OCI-LY7 (cell line): Measurements from ENCODE around the gene SH3PXD2A. TPM values are rescaled to one million over a fixed set of nuclear protein-coding genes. Genes with fewer than 3 reads are reported as not detected.

ENCODE experiments used
- BruUV-seq: library from RNA; stranded (reverse); fragments of 400-500 nt; replicated peaks from 2 replicates; lab custom pipeline; 2021; lab: Mats Ljungman, UMichigan
- CTCF ChIA-PET: fragments of 300-600 bp; sonication (Branson Sonifier 250); formaldehyde crosslinking; loops from one replicate; lab custom pipeline; 2022; ENCODE audit warnings: antibody characterized with exemption; ENCODE audit not compliant: unreplicated experiment; lab: Charles Lee
- POLR2A ChIA-PET: fragments of 300-600 bp; sonication (Branson Sonifier 250); formaldehyde crosslinking; loops from one replicate; lab custom pipeline; 2022; ENCODE audit warnings: antibody characterized with exemption; lab: Charles Lee
- DNase-seq: peaks from one replicate; pipeline ENCODE4 v3.0.0-alpha.2; 2015; ENCODE audit warnings: low spot score
- H2AFZ ChIP-seq: fragments of 200-600 bp; sonication (generic), shearing (Covaris generic); 2 replicates; pipeline ENCODE4 v1.6.1; 2014; ENCODE audit warnings: mild to moderate bottlenecking, antibody characterized with exemption, low read length, moderate library complexity
- H3K27ac ChIP-seq: fragments of 200-600 bp; sonication (generic); 2 replicates; pipeline ENCODE4 v1.5.1; 2014; ENCODE audit warnings: mixed run types, low read depth, mild to moderate bottlenecking, moderate library complexity, low read length, inconsistent platforms; ENCODE audit not compliant: poor library complexity, severe bottlenecking
- H3K36me3 ChIP-seq: fragments of 200-600 bp; sonication (generic); 2 replicates; pipeline ENCODE4 v1.6.1; 2014; ENCODE audit warnings: mild to moderate bottlenecking, antibody characterized with exemption, low read length, moderate library complexity, mixed read lengths; ENCODE audit not compliant: insufficient read depth
- H3K4me1 ChIP-seq: fragments of 200-600 bp; sonication (generic); 2 replicates; pipeline ENCODE4 v1.5.1; 2014; ENCODE audit warnings: mild to moderate bottlenecking, low read length; ENCODE audit not compliant: insufficient read depth, poor library complexity, severe bottlenecking
- H3K4me2 ChIP-seq: fragments of 200-600 bp; sonication (generic); 2 replicates; pipeline ENCODE4 v1.6.1; 2014; ENCODE audit warnings: mild to moderate bottlenecking, low read length
- H3K4me3 ChIP-seq: fragments of 200-600 bp; sonication (generic); 2 replicates; pipeline ENCODE4 v1.5.1; 2014; ENCODE audit warnings: mild to moderate bottlenecking, low read depth, low read length; ENCODE audit not compliant: poor library complexity, severe bottlenecking
- H3K79me2 ChIP-seq: fragments of 200-600 bp; sonication (generic); 2 replicates; pipeline ENCODE4 v1.6.1; 2016; ENCODE audit warnings: low read depth, mild to moderate bottlenecking, low read length, moderate library complexity, mixed read lengths; ENCODE audit not compliant: insufficient read depth
- H3K9me2 ChIP-seq: fragments of 200-600 bp; sonication (generic); 2 replicates; pipeline ENCODE4 v1.6.1; 2016; ENCODE audit warnings: mild to moderate bottlenecking, low read length, mixed read lengths; ENCODE audit not compliant: insufficient read depth
- H3K9me3 ChIP-seq: fragments of 200-600 bp; sonication (generic); 2 replicates; pipeline ENCODE4 v1.6.1; 2014; ENCODE audit warnings: mild to moderate bottlenecking, mixed run types, low read length, mixed read lengths
- H4K20me1 ChIP-seq: fragments of 200-600 bp; sonication (generic); 2 replicates; pipeline ENCODE4 v1.6.1; 2014; ENCODE audit warnings: mild to moderate bottlenecking, antibody characterized with exemption, low read length, moderate library complexity, mixed read lengths; ENCODE audit not compliant: insufficient read depth
- EZH2phosphoT487 ChIP-seq: fragments of 200-600 bp; sonication (generic); IDR thresholded peaks from 2 replicates; pipeline ENCODE4 v1.6.1; 2018; ENCODE audit warnings: low read depth, borderline replicate concordance, mild to moderate bottlenecking, mixed run types, antibody characterized with exemption, low read length, moderate library complexity, mixed read lengths
- intact Hi-C: fragments of 100-400 bp; cut with micrococcal nuclease; formaldehyde crosslinking; loops from one replicate; pipeline ENCODE4 v1.10.0; 2022; ENCODE audit not compliant: unreplicated experiment
- total RNA-seq, 2 experiments: library from RNA; depleted of rRNA in 1 of 2; stranded (reverse); fragments of >200 nt in 1 of 2; shearing (Covaris generic) in 1 of 2; gene quantifications; 2 replicates each; pipeline ENCODE4 v1.2.3, GENCODE V29; 2014 to 2022
- TF ChIP-seq, protein P1 (sequence below): fragments of 200-600 bp; sonication (generic); conservative IDR thresholded peaks from 2 replicates; pipeline ENCODE4 v1.5.1; 2014; ENCODE audit warnings: mild to moderate bottlenecking, antibody characterized with exemption, low read length, moderate library complexity, mixed read lengths

The SH3PXD2A gene
- total RNA-seq, 2 experiments from 2014 or later, result 0.85 to 5.9 TPM

DNA sequence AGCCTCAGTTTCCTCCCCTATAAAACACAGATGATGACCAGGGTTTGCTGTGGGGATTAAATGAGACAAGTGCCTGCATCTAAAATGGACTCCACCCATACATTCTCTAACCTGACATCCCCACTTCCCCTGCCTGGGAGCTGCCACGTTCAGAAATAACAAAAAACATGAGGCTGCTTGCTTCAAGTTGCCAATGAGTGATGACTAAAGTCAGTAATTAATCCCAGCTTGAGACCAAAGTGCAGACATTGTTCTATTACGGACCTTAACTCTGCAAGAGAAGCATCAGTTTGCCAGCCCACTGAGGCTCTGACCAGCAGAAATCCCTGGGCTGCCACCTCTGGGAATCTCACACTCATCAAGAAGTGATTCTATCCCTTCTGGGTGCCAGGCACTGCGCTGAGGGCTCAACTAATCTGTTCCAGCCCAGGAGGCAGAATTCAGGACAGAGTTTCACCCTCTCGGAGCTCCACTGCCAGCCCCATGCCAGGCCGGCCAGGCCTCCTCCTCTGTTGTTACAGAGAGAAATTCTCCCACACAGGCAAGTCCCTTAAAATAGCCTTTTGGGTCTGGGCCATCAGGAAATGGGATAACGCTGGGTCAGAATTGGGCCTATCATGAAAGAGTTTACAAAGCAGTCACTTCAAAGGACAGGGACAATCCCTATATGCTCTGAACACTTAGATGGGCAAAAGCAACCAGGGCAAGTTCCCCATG lies 11.4 kb downstream of the SH3PXD2A start:
- BruUV-seq, result no TSS peak
- H3K9me2 ChIP-seq, result no peaks in the 10 kb centered on the region
- H3K27ac ChIP-seq, result no peak overlapping the region
- DNase-seq, result no peak
- ChIA-PET CTCF (no interaction called here), POLR2A (no interaction called here)
- H2AFZ ChIP-seq, result no peak overlapping the region
- H3K79me2 ChIP-seq, result no peaks in the 10 kb centered on the region
- H3K9me3 ChIP-seq, result no peaks in the 10 kb centered on the region
- intact Hi-C loops, result no loop called here
- H3K4me1 ChIP-seq, result peaks cover 24% of the 10 kb centered on the region
- no peaks in the 10 kb centered on the region for H3K36me3 ChIP-seq
- TF ChIP-seq, protein P1, sequence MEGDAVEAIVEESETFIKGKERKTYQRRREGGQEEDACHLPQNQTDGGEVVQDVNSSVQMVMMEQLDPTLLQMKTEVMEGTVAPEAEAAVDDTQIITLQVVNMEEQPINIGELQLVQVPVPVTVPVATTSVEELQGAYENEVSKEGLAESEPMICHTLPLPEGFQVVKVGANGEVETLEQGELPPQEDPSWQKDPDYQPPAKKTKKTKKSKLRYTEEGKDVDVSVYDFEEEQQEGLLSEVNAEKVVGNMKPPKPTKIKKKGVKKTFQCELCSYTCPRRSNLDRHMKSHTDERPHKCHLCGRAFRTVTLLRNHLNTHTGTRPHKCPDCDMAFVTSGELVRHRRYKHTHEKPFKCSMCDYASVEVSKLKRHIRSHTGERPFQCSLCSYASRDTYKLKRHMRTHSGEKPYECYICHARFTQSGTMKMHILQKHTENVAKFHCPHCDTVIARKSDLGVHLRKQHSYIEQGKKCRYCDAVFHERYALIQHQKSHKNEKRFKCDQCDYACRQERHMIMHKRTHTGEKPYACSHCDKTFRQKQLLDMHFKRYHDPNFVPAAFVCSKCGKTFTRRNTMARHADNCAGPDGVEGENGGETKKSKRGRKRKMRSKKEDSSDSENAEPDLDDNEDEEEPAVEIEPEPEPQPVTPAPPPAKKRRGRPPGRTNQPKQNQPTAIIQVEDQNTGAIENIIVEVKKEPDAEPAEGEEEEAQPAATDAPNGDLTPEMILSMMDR, result no peak
- TF ChIP-seq EZH2phosphoT487, result no peak
- no peak overlapping the region for H3K4me2 ChIP-seq
- H4K20me1 ChIP-seq, result no peaks in the 10 kb centered on the region
- no peak overlapping the region for H3K4me3 ChIP-seq

DNA sequence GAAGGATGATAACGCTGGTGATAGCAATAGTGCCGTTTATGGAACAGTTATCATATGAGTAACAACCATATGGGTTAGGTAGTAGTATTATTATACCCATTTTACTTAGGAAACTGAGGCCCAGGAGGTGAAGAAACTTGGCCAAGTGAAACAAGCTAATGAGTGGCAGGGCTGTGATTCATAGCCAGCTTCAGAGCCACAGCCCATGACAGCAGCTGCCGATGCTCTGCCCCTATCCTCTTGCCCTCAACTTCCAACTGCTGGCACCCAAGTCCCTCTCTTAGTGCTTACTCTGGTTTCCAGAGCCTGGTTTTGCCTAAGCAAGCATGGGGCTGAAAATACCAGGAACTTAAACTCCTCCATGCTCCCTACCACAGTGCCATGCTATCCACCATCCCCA lies 12.3 kb downstream of the SH3PXD2A start:
- H2AFZ ChIP-seq, result no peak overlapping the region
- H3K4me3 ChIP-seq, result no peak overlapping the region
- DNase-seq, result no peak
- H3K9me3 ChIP-seq, result no peaks in the 10 kb centered on the region
- no peak overlapping the region for H3K4me2 ChIP-seq
- CTCF ChIA-PET, result no interaction called here
- no peaks in the 10 kb centered on the region for H3K79me2 ChIP-seq
- intact Hi-C loops, result no loop called here
- H3K9me2 ChIP-seq, result no peaks in the 10 kb centered on the region
- no TSS peak for BruUV-seq
- peaks cover 24% of the 10 kb centered on the region for H3K4me1 ChIP-seq
- TF ChIP-seq, protein P1, result no peak
- no peak for TF ChIP-seq EZH2phosphoT487
- no peaks in the 10 kb centered on the region for H4K20me1 ChIP-seq
- no peaks in the 10 kb centered on the region for H3K36me3 ChIP-seq
- no peak overlapping the region for H3K27ac ChIP-seq
- POLR2A ChIA-PET, result no interaction called here

DNA sequence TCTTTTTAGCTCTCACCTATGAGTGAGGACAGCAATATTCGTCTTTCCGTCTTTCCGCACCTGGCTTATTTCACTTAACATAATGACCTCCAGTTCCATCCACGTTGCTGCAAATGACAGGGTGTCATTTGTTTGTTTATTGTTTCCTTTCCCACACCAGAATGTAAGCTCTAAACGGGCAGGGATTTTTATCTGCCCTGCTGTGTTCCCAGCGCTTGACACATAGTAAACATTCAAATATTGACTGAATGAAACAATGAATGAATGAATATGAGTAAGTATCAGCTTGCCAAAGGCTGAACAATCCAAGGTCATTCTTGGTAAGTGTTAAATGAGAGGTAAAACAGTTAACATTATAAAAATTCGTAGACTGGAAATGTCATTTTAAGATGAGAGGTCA lies 12.8 kb downstream of the SH3PXD2A start:
- no peaks in the 10 kb centered on the region for H3K9me3 ChIP-seq
- no peaks in the 10 kb centered on the region for H3K9me2 ChIP-seq
- H3K27ac ChIP-seq, result no peak overlapping the region
- H3K36me3 ChIP-seq, result no peaks in the 10 kb centered on the region
- peaks cover 27% of the 10 kb centered on the region for H3K4me1 ChIP-seq
- H3K79me2 ChIP-seq, result no peaks in the 10 kb centered on the region
- no peaks in the 10 kb centered on the region for H4K20me1 ChIP-seq
- ChIA-PET CTCF (no interaction called here), POLR2A (no interaction called here)
- no peak overlapping the region for H2AFZ ChIP-seq
- no TSS peak for BruUV-seq
- no peak overlapping the region for H3K4me3 ChIP-seq
- TF ChIP-seq EZH2phosphoT487, result no peak
- TF ChIP-seq, protein P1, result no peak
- H3K4me2 ChIP-seq, result no peak overlapping the region
- no peak for DNase-seq
- intact Hi-C loops, result no loop called here
